ENCODE measurements around the gene KRT76.

Gene KRT76

DNA sequence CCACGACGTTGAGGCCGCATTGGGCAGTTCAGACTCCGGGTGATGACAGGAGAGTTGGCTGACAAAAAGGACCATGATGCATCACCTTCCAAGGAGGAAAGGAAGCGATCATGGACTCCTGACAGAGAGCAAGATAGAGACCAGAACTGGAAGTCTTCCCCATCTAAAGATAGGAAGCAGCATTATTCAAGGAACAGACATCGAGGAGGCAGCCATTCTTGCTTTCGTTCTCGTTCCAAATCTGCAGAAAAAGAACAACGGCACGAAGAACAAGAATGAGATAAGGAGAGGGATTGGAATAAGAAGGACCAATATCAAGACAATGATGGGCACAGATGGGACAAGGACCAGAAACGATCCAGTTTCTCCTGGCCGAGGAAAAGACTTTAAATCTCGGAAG is 46.8 kb downstream of the KRT76 start:
- DNase-seq (ENCODE audit: low spot score), result no peak

DNA sequence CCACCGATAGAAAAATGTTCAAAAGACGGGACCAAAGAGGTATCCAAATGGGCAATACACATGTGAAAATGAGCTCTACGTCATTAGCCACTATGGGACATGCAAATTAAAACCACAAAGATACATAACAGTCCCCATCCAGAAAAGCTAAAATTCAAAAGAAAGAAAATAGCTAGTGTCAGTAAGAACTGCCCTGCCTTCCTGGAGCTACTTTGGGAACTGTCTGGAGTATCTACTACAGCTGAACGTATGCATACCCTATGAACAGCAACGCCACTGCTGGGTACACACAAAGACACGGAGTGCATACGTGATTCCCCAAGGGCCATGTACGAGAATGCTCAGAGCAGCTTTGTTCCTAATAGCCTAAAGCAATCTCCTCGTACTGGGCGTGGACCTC is 48.0 kb downstream of the KRT76 start:
- DNase-seq (ENCODE audit: low spot score), result no peak

DNA sequence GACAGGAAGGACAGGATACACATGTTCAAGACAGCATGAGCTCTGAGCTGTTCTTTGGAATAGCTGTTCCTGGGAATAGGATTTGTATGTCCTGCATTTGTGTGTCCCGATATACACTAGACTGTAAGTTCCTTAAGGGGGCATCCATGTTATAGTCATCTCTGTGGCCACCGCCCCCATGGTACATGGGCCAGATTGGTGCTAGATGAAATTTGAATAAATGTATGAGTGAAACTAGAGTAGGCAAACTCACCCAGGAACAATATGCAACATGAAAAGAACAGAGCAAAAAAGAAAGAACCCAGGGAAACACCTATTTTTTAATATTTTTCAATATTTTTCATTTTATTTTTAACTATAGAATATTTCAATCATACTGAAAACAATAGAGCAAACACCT is 48.8 kb downstream of the KRT76 start:
- DNase-seq (ENCODE audit: low spot score), result no peak

GRCh38 chr12:52727037-52727436 is 50.1 kb downstream of the KRT76 start:
- DNase-seq (ENCODE audit: low spot score), result no peak

DNA sequence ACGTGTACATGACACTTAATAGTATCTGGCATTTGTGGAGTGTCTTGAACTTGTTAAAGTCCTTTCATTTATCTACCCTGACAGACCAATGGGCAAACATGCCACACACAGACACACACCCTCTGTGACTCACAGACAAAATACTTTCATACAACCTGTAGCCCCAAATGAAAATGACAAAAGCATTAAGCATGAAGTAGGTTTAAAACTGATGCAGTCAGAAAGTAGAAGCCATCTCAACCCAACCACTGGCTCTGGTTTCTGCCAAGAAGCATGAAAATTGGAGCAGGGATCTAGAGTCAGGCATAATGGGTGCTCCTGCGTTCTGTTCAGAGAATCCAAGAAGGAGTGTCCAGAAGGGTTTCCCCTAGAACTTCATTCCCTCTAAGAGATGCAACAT is 50.7 kb downstream of the KRT76 start:
- no peak for DNase-seq (ENCODE audit: low spot score)

- no peak for DNase-seq (ENCODE audit: low spot score)
These were observed 52.8 kb downstream of the KRT76 start for GRCh38 chr12:52724384-52724783.

DNA sequence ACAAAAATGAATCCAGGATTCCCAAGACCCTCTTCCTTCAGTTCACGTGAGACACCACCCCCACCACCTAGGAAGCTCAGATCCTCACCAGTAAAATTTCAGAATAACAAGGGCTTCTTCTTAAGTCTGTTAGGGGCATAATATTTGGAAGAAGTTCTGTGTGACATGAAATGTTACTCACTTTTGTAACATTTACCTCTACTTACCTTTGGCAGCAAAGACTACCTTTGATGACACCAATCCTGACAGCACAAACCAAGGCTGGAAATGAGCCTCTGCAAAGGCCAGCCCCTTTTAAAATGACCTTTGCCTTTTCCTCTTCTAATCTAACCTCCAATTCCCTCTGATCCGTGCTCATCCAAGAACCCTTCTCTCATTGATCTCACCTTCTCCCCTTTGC is 54.5 kb downstream of the KRT76 start:
- DNase-seq (ENCODE audit: low spot score), result no peak

GRCh38 chr12:52721838-52722470 is 55.2 kb downstream of the KRT76 start:
- DNase-seq (ENCODE audit: low spot score), result no peak

GRCh38 chr12:52720365-52720886 is 56.7 kb downstream of the KRT76 start:
- no peak for DNase-seq (ENCODE audit: low spot score)

Data from HuH-7 (cell line).